Measurements from ENCODE around the gene PORCN.

Gene PORCN

GRCh38 chrX:48508400-48509244, at the start of gene PORCN:
PORCN (plus strand) TSS chrX:48508992; CDS start chrX:48509821, 829 bp downstream.
- DNase-seq (ENCODE audit: insufficient read length, low spot score): peak; percentile 68
- FAIRE-seq: no peak

GRCh38 chrX:48459483-48459882, 49.3 kb upstream of the PORCN start:
- no peak for FAIRE-seq
- DNase-seq (ENCODE audit: insufficient read length, low spot score): no peak

GRCh38 chrX:48460031-48460430, 48.8 kb upstream of the PORCN start:
- no peak for FAIRE-seq
- DNase-seq (ENCODE audit: insufficient read length, low spot score): no peak

- FAIRE-seq (no peak), DNase-seq (ENCODE audit: insufficient read length, low spot score) (no peak)
Measured at GRCh38 chrX:48460606-48461005, 48.2 kb upstream of the PORCN start.

GRCh38 chrX:48461830-48462229, 47.0 kb upstream of the PORCN start:
- DNase-seq (ENCODE audit: insufficient read length, low spot score) (no peak), FAIRE-seq (no peak)

GRCh38 chrX:48465336-48465933, 43.4 kb upstream of the PORCN start:
- FAIRE-seq (no peak), DNase-seq (ENCODE audit: insufficient read length, low spot score) (no peak)

- DNase-seq (ENCODE audit: insufficient read length, low spot score) (no peak), FAIRE-seq (no peak)
Measured at GRCh38 chrX:48466696-48467095, 42.1 kb upstream of the PORCN start.

GRCh38 chrX:48467281-48467761, 41.5 kb upstream of the PORCN start:
- DNase-seq (ENCODE audit: insufficient read length, low spot score) (no peak), FAIRE-seq (no peak)

GRCh38 chrX:48468247-48468671, 40.5 kb upstream of the PORCN start:
- DNase-seq (ENCODE audit: insufficient read length, low spot score) (no peak), FAIRE-seq (no peak)

- DNase-seq (ENCODE audit: insufficient read length, low spot score) (no peak), FAIRE-seq (no peak)
Measured at GRCh38 chrX:48468693-48469691, 39.8 kb upstream of the PORCN start.

- no peak for FAIRE-seq
Measured at GRCh38 chrX:48470110-48470832, 38.5 kb upstream of the PORCN start, which contains the start of gene SLC38A5. SLC38A5 (minus strand) TSS chrX:48470260; CDS start chrX:48467924, 2,336 bp downstream.

GRCh38 chrX:48470833-48471118, 38.0 kb upstream of the PORCN start:
- FAIRE-seq: no peak

More at GRCh38 chrX:48470110-48470832, 38.5 kb upstream of the PORCN start, which contains the start of gene SLC38A5:
- DNase-seq (ENCODE audit: insufficient read length, low spot score): no peak

GRCh38 chrX:48471504-48471903, 37.3 kb upstream of the PORCN start:
- no peak for DNase-seq (ENCODE audit: insufficient read length, low spot score)
- no peak for FAIRE-seq

More at GRCh38 chrX:48470833-48471118, 38.0 kb upstream of the PORCN start:
- DNase-seq (ENCODE audit: insufficient read length, low spot score): no peak

GRCh38 chrX:48472225-48472624, 36.6 kb upstream of the PORCN start:
- no peak for DNase-seq (ENCODE audit: insufficient read length, low spot score)
- no peak for FAIRE-seq

GRCh38 chrX:48472851-48473703, 35.7 kb upstream of the PORCN start:
- FAIRE-seq: no peak
- DNase-seq (ENCODE audit: insufficient read length, low spot score): no peak

GRCh38 chrX:48473704-48473990, 35.1 kb upstream of the PORCN start:
- DNase-seq (ENCODE audit: insufficient read length, low spot score): no peak
- no peak for FAIRE-seq

GRCh38 chrX:48474127-48474526, 34.7 kb upstream of the PORCN start:
- FAIRE-seq (no peak), DNase-seq (ENCODE audit: insufficient read length, low spot score) (no peak)

GRCh38 chrX:48474581-48474980, 34.2 kb upstream of the PORCN start:
- no peak for DNase-seq (ENCODE audit: insufficient read length, low spot score)
- no peak for FAIRE-seq

GRCh38 chrX:48475296-48475695, 33.5 kb upstream of the PORCN start:
- FAIRE-seq (no peak), DNase-seq (ENCODE audit: insufficient read length, low spot score) (no peak)
